Astrocyte (in vitro differentiated cells and primary cell): ENCODE results near the gene GALNT18.

Source experiments
- CTCF ChIP-seq: IDR thresholded peaks from 2 replicates; pipeline ENCODE4 v1.5.1; 2011; ENCODE audit warnings: low read depth, mild to moderate bottlenecking, inconsistent platforms, low read length, moderate library complexity; ENCODE audit not compliant: insufficient read depth
- EZH2 ChIP-seq: IDR thresholded peaks from 2 replicates; pipeline ENCODE4 v1.6.1; 2012; ENCODE audit warnings: mild to moderate bottlenecking, low read length, inconsistent platforms; ENCODE audit not compliant: insufficient read depth

GRCh38 chr11:11612439-11612838 lies 9.4 kb downstream of the GALNT18 start:
- TF ChIP-seq CTCF (no peak), EZH2 (no peak)
